ENCODE results near the gene SCT.

SCT gene

GRCh38 chr11:624705-625635 is 2.0 kb downstream of the SCT start, which contains the start of gene CDHR5:
Gene CDHR5 (minus strand): TSS chr11:624955. CDS start chr11:624902, 53 bp downstream.
- no peak for TF ChIP-seq EGR1 (IDR thresholded peaks at IDR 0.05)
- no peak for TF ChIP-seq MAX (IDR thresholded peaks at IDR 0.05)
- 0 out of 2 replicates have a peak, but pooled peaks have one; percentile 20 for TF ChIP-seq ZBTB7A (IDR thresholded peaks at IDR 0.05; ENCODE audit: low read depth)
- no peak for TF ChIP-seq USF1 (IDR thresholded peaks at IDR 0.05)
- no peak for TF ChIP-seq YY1 (IDR thresholded peaks at IDR 0.05; ENCODE audit: low read depth)

- TF ChIP-seq YY1 (IDR thresholded peaks at IDR 0.05; ENCODE audit: low read depth) (no peak), RAD21 (IDR thresholded peaks at IDR 0.05; ENCODE audit: low read depth) (no peak), FOXM1 (IDR thresholded peaks at IDR 0.05; ENCODE audit: borderline replicate concordance, low read depth) (no peak), TAF1 (IDR thresholded peaks at IDR 0.05; ENCODE audit: low read depth) (no peak), ZBTB7A (IDR thresholded peaks at IDR 0.05; ENCODE audit: low read depth) (no peak), USF1 (IDR thresholded peaks at IDR 0.05) (no peak), EGR1 (IDR thresholded peaks at IDR 0.05) (no peak), MAX (IDR thresholded peaks at IDR 0.05) (no peak), NFIC (IDR thresholded peaks at IDR 0.05) (no peak), TEAD4 (IDR thresholded peaks at IDR 0.05) (no peak), CEBPB (IDR thresholded peaks at IDR 0.05) (no peak), REST (IDR thresholded peaks at IDR 0.05; ENCODE audit: low read depth) (no peak), EP300 (IDR thresholded peaks at IDR 0.05; ENCODE audit: borderline replicate concordance) (no peak), CREB1 (IDR thresholded peaks at IDR 0.05; ENCODE audit: low read depth) (no peak), TCF12 (IDR thresholded peaks at IDR 0.05; ENCODE audit: low read depth) (no peak)
Observed at GRCh38 chr11:623999-624704, 2.8 kb downstream of the SCT start.

GRCh38 chr11:623349-623869 is 3.6 kb downstream of the SCT start:
- no peak for TF ChIP-seq USF1 (IDR thresholded peaks at IDR 0.05)

- no peak for TF ChIP-seq TCF12 (IDR thresholded peaks at IDR 0.05; ENCODE audit: low read depth)
- no peak for TF ChIP-seq REST (IDR thresholded peaks at IDR 0.05; ENCODE audit: low read depth)
- TF ChIP-seq USF1 (IDR thresholded peaks at IDR 0.05): no peak
- TF ChIP-seq YY1 (IDR thresholded peaks at IDR 0.05; ENCODE audit: low read depth): no peak
- TF ChIP-seq CEBPB (IDR thresholded peaks at IDR 0.05): no peak
Observed at GRCh38 chr11:621838-622237, 5.1 kb downstream of the SCT start.

All from Ishikawa (cell line).